Measurements from ENCODE around the gene PDILT.
"Not testable (repeated sequence)": the region's sequence is repeated elsewhere in the genome, so short reads cannot be mapped to it uniquely, and the experiment has no call there.

Gene PDILT

GRCh38 chr16:20320592-20320991 is 83.9 kb downstream of the PDILT start:
- DNase-seq: no peak

- no peak for DNase-seq
These were observed 84.4 kb downstream of the PDILT start for GRCh38 chr16:20320178-20320577.

GRCh38 chr16:20319406-20319805 is 85.1 kb downstream of the PDILT start:
- no peak for DNase-seq

GRCh38 chr16:20318437-20318836 is 86.1 kb downstream of the PDILT start:
- DNase-seq: no peak

- no peak for DNase-seq
These were observed 86.5 kb downstream of the PDILT start for GRCh38 chr16:20318006-20318405.

- DNase-seq: no peak
These were observed 87.4 kb downstream of the PDILT start for GRCh38 chr16:20317117-20317516.

GRCh38 chr16:20316715-20317114 is 87.8 kb downstream of the PDILT start:
- DNase-seq: no peak

- no peak for DNase-seq
These were observed 88.8 kb downstream of the PDILT start for GRCh38 chr16:20315764-20316163.

GRCh38 chr16:20314575-20314974 is 90.0 kb downstream of the PDILT start:
- no peak for DNase-seq

GRCh38 chr16:20313741-20314140 is 90.8 kb downstream of the PDILT start:
- no peak for DNase-seq

- DNase-seq: not testable (repeated sequence)
These were observed 91.9 kb downstream of the PDILT start for GRCh38 chr16:20312536-20313095.

GRCh38 chr16:20311548-20311947 is 93.0 kb downstream of the PDILT start:
- no peak for DNase-seq

- DNase-seq: no peak
These were observed 93.8 kb downstream of the PDILT start for GRCh38 chr16:20310421-20311395.

- no peak for DNase-seq
These were observed 94.8 kb downstream of the PDILT start for GRCh38 chr16:20309786-20310185.
